T-helper 1 cell treated with Interleukin-12 subunit alpha and Interleukin-12 subunit beta and Interleukin-4 antibody, amounts not matched to agents 30 μg/mL and 1 μg/mL, for 36 hours (primary cell): Measurements from ENCODE around the gene RETREG1.
"Not testable (repeated sequence)": the region's sequence is repeated elsewhere in the genome, so short reads cannot be mapped to it uniquely, and the experiment has no call there.

Experiments used
- H3K27ac Mint-ChIP-seq: one replicate; pipeline ENCODE4 v1.8.0; 2021; ENCODE audit warnings: mild to moderate bottlenecking, mixed read lengths
- H3K27me3 Mint-ChIP-seq: one replicate; pipeline ENCODE4 v1.8.0; 2021; ENCODE audit warnings: low read depth, mixed read lengths
- H3K36me3 Mint-ChIP-seq: one replicate; pipeline ENCODE4 v1.8.0; 2021; ENCODE audit warnings: low read depth, mixed read lengths
- H3K4me1 Mint-ChIP-seq: one replicate; pipeline ENCODE4 v1.8.0; 2021; ENCODE audit warnings: low read depth, mixed read lengths
- H3K4me3 Mint-ChIP-seq: one replicate; pipeline ENCODE4 v1.8.0; 2021; ENCODE audit warnings: mild to moderate bottlenecking, moderate library complexity, mixed read lengths
- H3K9me3 Mint-ChIP-seq: one replicate; pipeline ENCODE4 v1.8.0; 2021; ENCODE audit warnings: mixed read lengths

The RETREG1 gene

DNA sequence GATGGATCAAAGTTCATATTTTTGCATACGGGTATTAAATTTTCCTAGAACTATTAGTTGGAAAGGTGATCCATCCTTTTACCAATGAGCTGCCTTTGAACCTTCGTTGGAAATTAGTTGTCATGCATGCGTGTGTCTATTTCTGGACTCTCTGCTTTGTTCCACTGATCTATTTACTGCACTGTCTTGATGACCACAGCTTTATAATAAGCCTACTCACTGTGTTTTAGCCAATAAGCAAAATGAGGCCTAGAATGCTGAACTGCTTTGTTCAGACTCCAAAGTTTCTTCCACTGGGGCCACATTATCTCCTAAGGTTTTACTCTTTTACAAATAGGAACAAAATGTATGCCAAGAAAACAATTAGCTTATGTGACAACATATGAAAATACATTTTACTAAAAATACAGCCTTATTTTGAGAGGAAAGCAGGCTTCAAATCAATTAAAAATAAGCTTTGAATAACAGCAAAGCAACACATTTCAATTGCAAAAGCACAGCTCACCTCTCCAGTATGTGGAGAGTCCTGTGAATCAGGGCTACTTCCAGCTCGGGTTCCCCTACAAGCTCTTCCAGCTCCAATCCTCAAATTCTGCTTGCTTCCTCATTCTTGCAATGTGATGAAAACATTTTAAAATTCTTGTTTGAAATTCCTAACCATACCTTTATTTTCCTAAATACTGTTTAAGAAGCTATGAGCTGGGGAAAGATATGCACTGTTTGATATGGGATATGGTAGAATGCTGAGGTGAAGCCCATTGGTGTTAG, 72.0 kb downstream of the RETREG1 start:
- Mint-ChIP-seq H3K4me3 (no peak overlapping the region), H3K4me1 (peaks cover 15% of the 10 kb centered on the region), H3K27ac (no peak overlapping the region), H3K27me3 (no peaks in the 10 kb centered on the region), H3K36me3 (no peaks in the 10 kb centered on the region), H3K9me3 (no peaks in the 10 kb centered on the region)

GRCh38 chr5:16543206-16543605, 73.6 kb downstream of the RETREG1 start:
- not testable (repeated sequence) for H3K36me3 Mint-ChIP-seq, H3K4me3 Mint-ChIP-seq, H3K27ac Mint-ChIP-seq

GRCh38 chr5:16542236-16542635, 74.6 kb downstream of the RETREG1 start:
- Mint-ChIP-seq H3K36me3 (no peaks in the 10 kb centered on the region), H3K27ac (no peak overlapping the region), H3K4me1 (peaks cover 13% of the 10 kb centered on the region), H3K4me3 (no peak overlapping the region), H3K9me3 (no peaks in the 10 kb centered on the region), H3K27me3 (no peaks in the 10 kb centered on the region)

More at GRCh38 chr5:16543206-16543605, 73.6 kb downstream of the RETREG1 start:
- not testable (repeated sequence) for H3K27me3 Mint-ChIP-seq, H3K9me3 Mint-ChIP-seq
- H3K4me1 Mint-ChIP-seq: peaks cover 13% of the 10 kb centered on the region

DNA sequence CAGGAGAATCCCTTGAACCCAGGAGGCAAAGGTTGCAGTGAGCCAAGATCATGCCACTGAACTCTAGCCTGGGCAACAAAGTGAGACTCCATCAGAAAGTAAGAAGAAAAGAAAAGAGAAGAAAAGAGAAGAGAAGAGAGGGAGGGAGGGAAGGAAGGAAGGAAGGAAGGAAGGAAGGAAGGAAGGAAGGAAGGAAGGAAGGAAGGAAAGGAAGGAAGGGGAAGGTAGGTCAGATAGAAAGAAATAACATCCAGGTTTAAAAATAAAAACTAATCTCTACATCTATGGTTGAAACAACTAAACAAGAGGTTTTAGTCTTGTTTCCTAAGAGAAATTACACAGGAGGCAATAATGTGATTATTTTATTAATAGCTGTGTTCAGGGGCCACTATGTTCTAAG, 75.2 kb downstream of the RETREG1 start:
- not testable (repeated sequence) for H3K27me3 Mint-ChIP-seq, H3K27ac Mint-ChIP-seq, H3K9me3 Mint-ChIP-seq, H3K4me3 Mint-ChIP-seq, H3K36me3 Mint-ChIP-seq
- peaks cover 13% of the 10 kb centered on the region for H3K4me1 Mint-ChIP-seq

DNA sequence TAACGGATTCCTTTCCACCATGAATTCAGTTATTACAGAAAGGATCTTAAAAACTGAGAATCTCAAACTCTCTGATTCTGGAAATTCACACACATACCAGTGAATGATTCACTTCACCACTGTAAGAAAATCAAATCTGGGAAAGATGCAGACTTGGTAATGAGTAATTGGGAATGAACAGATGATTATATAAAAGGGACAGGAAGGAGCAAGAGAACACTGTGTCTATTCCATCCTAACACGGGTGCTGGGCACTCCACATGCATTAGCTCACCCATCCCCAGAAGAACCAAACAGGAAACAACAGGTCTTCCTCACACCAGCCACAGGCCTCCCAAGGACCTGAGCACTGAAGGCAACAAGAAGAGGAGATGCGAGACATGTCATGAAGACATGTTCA, 76.4 kb downstream of the RETREG1 start:
- Mint-ChIP-seq H3K4me3 (no peak overlapping the region), H3K27me3 (no peaks in the 10 kb centered on the region), H3K9me3 (no peaks in the 10 kb centered on the region), H3K4me1 (peaks cover 16% of the 10 kb centered on the region), H3K36me3 (no peaks in the 10 kb centered on the region), H3K27ac (no peak overlapping the region)

DNA sequence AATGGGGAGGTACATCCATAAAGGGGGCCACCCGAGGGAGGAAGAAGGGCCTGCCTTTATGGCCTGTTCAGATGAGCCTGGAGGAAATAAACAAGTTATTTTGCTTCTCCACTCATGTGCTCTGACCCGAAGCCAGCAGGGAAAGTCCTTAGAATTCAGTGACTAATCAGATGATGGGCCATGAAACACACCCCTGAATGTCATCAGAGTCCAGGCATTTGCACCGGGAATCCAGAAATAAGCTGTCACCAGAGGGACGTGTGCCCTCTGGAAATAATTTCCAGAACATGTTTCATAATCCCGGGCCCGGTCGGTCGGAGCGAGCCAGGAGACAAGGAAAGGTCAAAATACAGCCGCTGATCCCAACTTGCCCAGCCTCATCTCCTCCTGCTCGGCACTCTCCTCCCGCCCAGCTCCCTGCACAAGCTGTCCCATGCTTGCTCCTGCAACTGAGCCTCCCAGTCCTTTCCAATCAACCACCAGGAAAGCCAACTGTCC, 77.6 kb downstream of the RETREG1 start:
- Mint-ChIP-seq H3K27me3 (no peaks in the 10 kb centered on the region), H3K27ac (no peak overlapping the region), H3K4me3 (no peak overlapping the region), H3K36me3 (no peaks in the 10 kb centered on the region), H3K4me1 (peaks cover 16% of the 10 kb centered on the region), H3K9me3 (no peaks in the 10 kb centered on the region)

GRCh38 chr5:16538006-16538405, 78.8 kb downstream of the RETREG1 start:
- no peaks in the 10 kb centered on the region for H3K27me3 Mint-ChIP-seq

DNA sequence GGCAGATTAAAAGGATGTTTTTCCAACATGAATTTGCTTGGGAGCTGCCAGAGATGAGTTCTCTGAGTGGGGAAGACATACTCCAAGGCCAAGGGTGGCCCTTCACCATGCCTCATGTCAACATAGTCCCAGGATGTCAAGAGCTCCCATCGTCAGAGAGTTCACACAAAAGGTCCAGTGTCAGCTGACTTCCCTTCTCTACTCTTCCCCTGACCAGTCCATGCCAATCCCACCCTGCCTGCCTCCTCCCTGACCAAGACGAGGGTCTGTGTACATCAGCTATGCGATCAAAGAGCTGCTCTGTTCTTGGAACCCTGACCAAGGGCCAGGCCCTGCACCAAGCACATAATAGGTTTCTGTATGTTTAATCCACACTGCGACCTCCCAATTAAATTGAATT, 80.0 kb downstream of the RETREG1 start:
- Mint-ChIP-seq H3K27ac (no peak overlapping the region), H3K36me3 (no peaks in the 10 kb centered on the region), H3K9me3 (no peaks in the 10 kb centered on the region), H3K4me1 (peaks cover 15% of the 10 kb centered on the region), H3K27me3 (no peaks in the 10 kb centered on the region), H3K4me3 (no peak overlapping the region)

More at GRCh38 chr5:16538006-16538405, 78.8 kb downstream of the RETREG1 start:
- Mint-ChIP-seq H3K4me3 (no peak overlapping the region), H3K27ac (no peak overlapping the region), H3K36me3 (no peaks in the 10 kb centered on the region), H3K9me3 (no peaks in the 10 kb centered on the region), H3K4me1 (peaks cover 16% of the 10 kb centered on the region)

GRCh38 chr5:16536246-16536645, 80.6 kb downstream of the RETREG1 start:
- no peaks in the 10 kb centered on the region for H3K9me3 Mint-ChIP-seq
- H3K4me3 Mint-ChIP-seq: no peak overlapping the region
- peaks cover 15% of the 10 kb centered on the region for H3K4me1 Mint-ChIP-seq
- H3K27ac Mint-ChIP-seq: no peak overlapping the region
- H3K36me3 Mint-ChIP-seq: no peaks in the 10 kb centered on the region
- H3K27me3 Mint-ChIP-seq: no peaks in the 10 kb centered on the region

DNA sequence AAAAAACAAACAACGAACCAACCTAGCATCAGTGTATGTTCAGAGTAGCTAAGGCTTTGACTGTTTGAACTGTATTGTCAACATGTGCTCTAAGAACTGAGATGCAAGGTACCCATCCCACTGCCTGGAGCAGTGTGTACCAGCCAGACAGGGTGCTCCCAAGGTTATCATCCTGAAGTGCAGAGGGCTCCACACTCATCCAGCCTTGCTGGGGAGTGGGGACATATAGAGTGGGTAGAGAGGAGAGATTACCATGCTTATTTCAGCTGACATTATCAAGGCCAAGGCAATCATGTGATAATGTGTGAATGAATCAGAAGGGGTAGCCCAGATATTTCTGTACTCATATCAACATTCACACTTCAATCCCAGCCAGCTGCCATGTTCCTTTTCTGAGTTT, 82.5 kb downstream of the RETREG1 start:
- Mint-ChIP-seq H3K4me1 (peaks cover 6% of the 10 kb centered on the region), H3K27me3 (no peaks in the 10 kb centered on the region), H3K9me3 (no peaks in the 10 kb centered on the region), H3K4me3 (no peak overlapping the region), H3K27ac (no peak overlapping the region), H3K36me3 (no peaks in the 10 kb centered on the region)

DNA sequence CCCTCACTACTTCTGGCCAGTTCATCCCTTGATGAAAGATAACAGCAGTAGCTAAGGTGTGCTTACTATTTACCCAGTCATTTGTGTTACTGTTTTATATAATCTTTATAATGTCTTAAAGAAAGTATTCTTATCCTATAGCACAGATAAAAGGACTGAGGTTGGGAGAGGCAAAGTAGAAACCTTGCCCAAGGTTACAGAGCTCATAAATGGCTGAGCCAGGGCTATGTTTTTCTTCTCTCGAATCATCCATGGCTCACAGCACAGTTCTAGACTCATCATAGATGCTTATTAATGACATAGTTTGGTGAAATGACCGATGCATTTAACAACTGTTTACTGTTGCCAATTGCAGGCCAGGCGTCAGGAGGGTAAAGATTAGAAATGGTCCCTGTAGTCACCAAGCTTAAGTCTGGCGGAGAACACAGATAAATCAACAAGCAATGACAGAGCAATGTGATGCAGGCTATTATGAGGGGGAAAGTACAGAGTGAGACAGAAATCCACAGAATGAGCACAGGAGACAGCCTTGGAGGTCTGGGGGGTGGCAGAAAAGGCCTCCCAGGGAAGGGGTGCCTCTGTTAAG, 85.6 kb downstream of the RETREG1 start:
- Mint-ChIP-seq H3K9me3 (no peaks in the 10 kb centered on the region), H3K4me3 (no peak overlapping the region), H3K36me3 (no peaks in the 10 kb centered on the region), H3K4me1 (peaks cover 3% of the 10 kb centered on the region), H3K27ac (no peak overlapping the region), H3K27me3 (no peaks in the 10 kb centered on the region)

DNA sequence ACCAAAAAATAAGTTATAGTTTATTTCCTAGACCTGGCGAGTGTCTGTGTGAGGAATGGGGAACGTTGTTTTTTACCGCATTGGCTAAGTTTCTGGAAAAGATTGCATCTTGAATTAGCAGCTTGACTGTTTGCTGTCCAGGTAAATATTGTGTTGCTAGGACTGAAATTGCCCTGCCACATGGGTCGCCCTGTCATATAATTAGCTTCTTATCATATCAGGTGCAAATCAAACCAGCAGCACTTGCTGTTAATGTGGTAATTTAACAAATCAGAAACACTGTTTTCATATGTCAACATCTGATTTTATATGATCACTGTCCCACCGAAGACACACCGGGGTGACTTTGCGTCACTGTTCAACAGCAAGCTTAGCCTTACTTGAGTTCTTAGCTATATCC, 87.5 kb downstream of the RETREG1 start:
- no peaks in the 10 kb centered on the region for H3K9me3 Mint-ChIP-seq
- H3K4me3 Mint-ChIP-seq: no peak overlapping the region
- H3K27me3 Mint-ChIP-seq: no peaks in the 10 kb centered on the region
- peaks cover 3% of the 10 kb centered on the region for H3K36me3 Mint-ChIP-seq
- H3K27ac Mint-ChIP-seq: no peak overlapping the region
- peaks cover 3% of the 10 kb centered on the region for H3K4me1 Mint-ChIP-seq

DNA sequence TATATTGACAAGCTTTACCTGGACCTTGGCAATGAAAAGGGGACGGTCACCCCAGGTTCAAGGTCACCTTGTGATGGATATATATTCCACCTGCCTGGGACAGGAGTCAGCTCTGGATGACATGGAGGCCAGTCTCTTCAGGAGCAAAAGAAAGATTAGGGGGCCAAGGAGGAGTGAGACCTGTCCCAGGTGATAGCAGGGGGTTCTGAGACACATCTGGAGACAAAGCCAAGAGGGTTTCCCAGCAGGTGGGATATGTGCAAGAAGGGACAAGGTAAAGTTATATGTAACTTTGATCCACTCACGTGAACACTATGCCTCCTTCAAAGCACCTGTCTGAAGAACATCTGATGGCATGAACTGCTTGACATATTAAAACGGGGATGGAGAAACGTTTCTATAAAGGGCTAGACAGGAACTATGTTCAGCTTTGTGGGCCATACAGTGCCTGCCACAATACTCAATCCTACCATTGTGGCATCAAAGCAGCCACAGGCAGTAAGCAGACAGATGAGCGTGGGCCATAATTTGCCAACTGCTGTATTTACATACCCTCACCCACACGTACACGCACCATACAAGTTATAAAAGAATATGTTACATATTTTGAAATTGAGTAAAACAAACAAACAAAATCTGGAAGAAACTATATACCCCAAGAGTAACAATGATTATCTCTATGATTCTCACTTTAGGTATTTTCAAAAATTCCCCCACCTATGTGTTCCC, 88.3 kb downstream of the RETREG1 start:
- Mint-ChIP-seq H3K4me1 (peaks cover 10% of the 10 kb centered on the region), H3K27ac (no peak overlapping the region), H3K27me3 (no peaks in the 10 kb centered on the region), H3K4me3 (no peak overlapping the region), H3K9me3 (no peaks in the 10 kb centered on the region), H3K36me3 (peaks cover 7% of the 10 kb centered on the region)

- Mint-ChIP-seq H3K27me3 (no peaks in the 10 kb centered on the region), H3K9me3 (no peaks in the 10 kb centered on the region), H3K36me3 (peaks cover 7% of the 10 kb centered on the region), H3K4me3 (no peak overlapping the region), H3K27ac (no peak overlapping the region), H3K4me1 (peaks cover 14% of the 10 kb centered on the region)
Observed at GRCh38 chr5:16525651-16526050, 91.1 kb downstream of the RETREG1 start.

DNA sequence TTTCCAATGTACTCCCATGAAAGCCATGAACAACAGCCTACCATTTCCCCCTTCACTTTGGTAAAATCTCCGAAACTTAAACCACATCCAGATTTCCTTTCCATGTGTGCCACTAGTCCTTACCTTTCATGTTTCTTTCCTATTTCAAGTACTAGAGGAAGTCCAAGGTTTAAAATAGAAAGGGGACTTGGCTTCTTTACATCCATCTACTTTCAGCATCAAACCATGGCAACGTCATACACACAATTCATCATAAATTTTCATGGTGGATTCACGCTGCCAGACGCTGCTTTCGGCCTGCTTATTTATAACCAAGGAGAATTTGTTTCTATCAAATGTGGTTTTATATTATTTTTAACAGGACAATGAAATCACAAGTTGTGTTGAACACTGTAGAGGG, 92.5 kb downstream of the RETREG1 start:
- no peak overlapping the region for H3K4me3 Mint-ChIP-seq
- H3K4me1 Mint-ChIP-seq: peaks cover 14% of the 10 kb centered on the region
- H3K27ac Mint-ChIP-seq: no peak overlapping the region
- no peaks in the 10 kb centered on the region for H3K9me3 Mint-ChIP-seq
- H3K27me3 Mint-ChIP-seq: no peaks in the 10 kb centered on the region
- peaks cover 7% of the 10 kb centered on the region for H3K36me3 Mint-ChIP-seq
